ENCODE measurements around the gene B3GLCT. TPM values are rescaled to one million over a fixed set of nuclear protein-coding genes. Genes with fewer than 3 reads are reported as not detected.
"Not testable (repeated sequence)": the region's sequence is repeated elsewhere in the genome, so short reads cannot be mapped to it uniquely, and the experiment has no call there.

The B3GLCT gene
- total RNA-seq, 1 donor from 2014 or later: 3.6 TPM

DNA sequence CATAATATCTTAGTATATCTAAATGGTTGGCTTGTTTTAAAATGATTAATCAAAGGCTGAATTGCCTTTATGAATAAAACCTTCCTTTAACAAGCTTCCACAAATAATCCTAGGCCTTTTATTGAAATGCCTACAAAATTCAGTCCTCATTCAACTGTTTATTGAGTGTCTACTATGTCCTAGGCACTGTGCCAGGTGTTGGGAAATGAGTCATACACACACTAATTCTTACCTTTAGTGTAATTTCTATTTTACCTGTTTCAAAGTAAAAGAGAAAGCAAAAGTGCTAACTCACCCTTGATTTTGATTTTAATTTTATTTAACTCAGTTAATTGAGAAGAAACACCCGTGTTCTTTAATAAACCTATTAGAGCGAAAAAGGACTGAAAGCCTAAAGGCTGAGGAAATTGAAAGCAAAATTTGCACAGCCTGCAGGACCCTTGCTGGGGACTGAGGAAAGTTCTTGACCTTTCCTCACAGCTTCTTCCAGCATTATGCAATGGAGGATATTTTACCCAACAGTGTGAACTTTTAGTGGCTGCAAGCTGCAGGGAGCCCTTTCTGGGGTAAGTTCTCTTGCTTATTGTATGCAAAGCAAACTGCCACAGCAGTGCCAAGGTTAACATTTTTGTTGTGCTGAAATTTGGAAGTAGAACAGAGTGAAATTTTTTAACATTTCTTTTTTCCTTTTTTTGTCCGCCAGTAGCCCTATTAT is 83.1 kb downstream of the B3GLCT start:
- ATAC-seq: no peak

DNA sequence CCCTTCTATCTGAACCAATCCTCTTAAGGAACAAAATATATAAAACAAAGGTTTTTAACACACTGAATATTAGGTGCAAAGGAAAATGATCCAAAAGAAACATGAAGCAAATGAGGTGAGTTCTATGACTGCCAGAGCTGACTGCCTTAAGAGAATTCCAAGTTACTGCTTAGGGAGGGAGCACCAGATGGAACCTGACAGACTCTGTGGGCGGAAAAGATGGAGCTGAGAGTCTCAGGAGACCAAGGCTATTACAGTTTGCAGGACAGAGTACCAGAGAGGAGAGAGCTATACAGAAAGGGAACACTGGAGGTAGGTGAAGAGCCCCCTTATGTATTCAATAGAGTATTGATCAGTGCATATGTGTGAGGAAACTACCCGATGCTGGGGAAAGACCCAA is 87.2 kb downstream of the B3GLCT start:
- no peak for ATAC-seq

DNA sequence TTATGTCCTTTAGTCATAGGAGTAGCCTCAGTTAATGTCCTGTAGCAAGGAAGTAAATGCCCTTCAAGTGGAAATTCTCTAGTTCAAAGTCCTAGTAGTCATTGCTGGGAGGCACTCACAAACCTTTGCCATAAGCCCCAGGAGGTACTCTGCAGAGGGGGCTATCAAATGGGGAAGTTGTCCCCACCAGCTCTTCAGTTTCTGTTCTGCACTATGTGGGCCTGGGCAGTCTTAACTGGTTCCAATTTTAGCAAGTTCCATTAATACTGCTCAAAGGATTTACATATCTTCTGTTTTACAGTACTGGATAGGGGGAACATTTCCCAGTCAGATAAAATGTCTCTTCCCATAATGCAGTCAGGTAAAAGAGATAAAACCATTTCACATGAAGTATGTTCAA is 101.3 kb downstream of the B3GLCT start:
- no peak for ATAC-seq

DNA sequence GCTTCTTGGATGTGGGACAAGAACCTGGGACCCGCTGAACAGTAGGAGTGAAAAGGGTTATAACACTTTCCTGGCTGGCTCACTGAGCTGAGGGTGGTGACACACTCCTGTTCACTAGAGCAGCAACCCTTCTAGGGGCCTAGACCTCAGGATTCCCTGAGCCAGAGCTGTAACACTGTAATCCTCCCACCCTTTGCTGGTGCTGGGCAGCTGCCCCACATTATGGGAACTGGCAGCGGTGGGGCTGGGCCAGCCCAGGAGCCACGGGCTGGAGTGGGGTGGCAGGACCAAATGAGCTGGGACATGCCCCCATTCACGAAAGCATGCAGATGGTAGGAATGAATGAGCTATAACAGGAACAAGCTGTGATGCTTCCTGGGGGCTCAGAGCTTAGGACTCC is 110.6 kb downstream of the B3GLCT start:
- ATAC-seq: no peak

DNA sequence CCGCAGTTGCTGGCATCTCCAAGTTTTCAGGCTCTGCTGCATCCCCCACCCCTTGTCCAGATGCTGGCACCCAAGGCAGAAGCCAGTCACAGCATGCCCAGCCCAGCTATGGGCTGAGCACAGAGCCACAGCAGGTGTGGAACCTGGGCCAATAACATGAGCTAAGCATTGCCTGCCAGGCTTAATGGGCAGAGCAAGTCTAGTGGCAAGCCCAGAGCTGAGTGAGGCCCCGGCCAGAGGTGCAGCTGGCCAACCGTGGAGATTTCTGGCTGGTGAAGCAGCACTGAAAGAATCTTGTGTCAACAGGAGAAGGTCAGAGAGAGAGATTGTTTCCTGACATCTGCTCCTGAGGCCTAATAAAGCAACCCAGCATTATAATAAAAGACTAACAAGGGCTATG is 111.0 kb downstream of the B3GLCT start:
- peak; percentile 100 for ATAC-seq

DNA sequence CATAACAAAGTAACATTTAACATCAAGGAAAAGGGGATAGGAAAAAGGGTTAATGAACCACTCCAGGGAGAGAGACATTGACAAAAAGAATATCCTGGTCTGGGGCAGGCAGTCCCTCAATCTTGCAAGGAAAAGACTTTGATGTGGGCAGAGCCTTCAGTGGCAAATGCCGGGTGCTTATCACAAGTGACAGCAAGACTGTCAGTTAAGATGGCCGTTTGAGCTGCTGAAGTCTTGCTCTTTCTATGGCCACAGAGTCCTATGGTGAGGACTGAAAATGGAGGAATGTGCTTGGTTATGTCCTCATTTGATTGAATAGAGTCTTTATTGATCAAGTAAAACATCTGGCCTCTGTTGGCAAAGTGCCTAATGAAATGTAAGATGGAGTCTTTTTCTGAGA is 112.1 kb downstream of the B3GLCT start:
- no peak for ATAC-seq

DNA sequence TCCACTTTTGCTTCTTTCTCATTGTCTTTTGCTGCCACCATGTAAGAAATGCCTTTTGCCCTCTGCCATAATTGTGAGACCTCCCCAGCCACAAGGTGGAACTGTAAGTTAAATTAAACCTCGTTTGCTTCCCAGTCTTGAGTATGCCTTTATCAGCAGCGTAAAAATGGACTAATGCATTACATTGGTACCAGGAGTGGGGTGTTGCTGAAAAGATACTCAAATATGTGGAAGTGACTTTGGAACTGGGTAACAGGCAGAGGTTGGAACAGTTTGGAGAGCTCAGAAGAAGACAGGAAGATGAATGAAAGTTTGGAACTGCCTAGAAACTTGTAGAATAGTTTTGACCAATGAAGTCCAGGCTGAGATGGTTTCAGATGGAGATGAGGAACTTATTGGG is 115.2 kb downstream of the B3GLCT start:
- no peak for ATAC-seq

DNA sequence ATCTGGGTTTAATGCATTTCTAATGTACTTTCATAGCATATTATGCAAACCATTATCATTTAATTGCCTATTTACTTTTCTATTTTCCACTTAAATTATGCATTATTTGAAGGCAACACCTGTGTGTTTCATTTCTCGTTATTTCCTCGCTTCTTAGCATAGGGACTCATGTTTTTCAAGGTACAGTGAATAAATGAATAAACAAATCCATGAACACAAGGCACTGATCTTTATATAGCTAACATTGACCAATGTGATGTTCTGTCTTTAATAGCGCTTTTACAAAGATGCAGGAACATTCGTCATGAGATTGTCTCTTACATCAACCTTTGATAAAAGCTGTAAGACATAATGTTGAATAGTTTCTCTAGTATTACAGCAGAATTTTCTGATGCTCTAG is 121.2 kb downstream of the B3GLCT start:
- ATAC-seq: no peak

DNA sequence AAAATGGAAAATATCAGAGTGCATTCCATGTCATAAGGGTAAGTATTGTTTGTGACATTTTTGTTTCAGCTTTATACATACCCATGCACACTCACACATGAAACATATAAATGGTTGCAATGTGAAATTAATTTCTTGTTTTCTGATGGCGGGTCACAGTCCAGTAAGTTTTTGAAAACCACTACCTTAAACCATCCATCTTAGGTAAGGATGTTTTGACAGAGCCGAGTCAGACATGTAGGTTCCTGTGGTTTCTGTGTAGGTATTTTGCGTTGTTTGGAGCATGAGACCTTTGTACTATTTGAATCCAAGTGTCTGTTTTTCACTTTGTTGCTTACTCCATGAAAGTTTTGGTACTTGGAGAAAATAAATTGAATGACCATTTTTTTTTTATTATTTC is 121.7 kb downstream of the B3GLCT start:
- ATAC-seq: no peak

DNA sequence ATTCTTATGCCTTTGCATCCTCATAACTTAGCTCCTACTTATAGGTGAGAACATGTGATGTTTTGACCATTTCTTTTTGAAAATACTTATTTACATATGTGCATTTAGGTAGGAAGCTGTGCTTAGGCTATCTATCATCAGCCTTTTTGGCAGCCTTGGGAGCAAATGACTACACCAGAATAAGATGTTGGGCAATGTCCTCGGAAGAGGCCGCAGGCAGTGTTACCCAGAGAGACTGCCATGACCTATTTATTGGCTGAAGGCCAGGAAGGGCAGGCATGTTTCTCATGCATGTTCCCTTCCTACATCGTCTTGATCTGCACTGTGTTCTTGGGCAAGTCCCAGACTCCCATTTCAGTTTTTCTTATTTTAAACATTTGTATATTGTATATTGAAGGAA is 122.3 kb downstream of the B3GLCT start:
- ATAC-seq: peak; percentile 94

DNA sequence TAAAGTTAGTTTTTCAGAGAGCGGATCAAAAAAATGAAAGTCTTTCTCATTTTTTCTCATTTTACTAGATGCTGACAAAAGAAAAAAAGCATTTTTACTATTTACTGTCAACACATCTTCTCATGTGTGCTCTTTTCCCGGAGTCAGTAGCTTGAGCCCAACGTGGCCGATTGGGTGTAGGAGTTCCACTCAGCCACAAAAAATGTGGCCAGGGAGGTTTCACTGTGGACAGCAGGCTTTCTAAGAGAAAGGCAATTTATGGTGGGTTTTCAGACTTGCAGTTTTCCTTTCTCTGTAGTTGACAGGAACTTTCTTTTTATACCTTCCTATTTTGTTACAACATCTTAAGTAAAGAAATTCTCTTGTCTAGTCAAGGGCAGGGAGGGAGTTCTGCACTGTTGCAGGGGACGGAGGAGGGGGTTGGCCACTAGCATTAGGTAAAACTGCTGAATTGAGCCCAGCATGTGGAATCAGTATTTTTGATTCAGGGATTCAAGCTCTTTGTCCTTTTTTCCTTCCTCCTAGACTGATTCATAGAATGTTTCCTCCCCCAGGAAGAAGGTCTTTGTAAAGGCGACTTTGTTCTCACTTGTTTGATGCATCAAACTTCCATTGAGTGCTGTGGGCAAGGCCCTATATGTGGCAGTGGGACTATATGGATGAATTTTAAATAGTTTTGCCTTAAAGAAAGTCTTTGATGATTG is 123.1 kb downstream of the B3GLCT start:
- ATAC-seq: peak; percentile 8

DNA sequence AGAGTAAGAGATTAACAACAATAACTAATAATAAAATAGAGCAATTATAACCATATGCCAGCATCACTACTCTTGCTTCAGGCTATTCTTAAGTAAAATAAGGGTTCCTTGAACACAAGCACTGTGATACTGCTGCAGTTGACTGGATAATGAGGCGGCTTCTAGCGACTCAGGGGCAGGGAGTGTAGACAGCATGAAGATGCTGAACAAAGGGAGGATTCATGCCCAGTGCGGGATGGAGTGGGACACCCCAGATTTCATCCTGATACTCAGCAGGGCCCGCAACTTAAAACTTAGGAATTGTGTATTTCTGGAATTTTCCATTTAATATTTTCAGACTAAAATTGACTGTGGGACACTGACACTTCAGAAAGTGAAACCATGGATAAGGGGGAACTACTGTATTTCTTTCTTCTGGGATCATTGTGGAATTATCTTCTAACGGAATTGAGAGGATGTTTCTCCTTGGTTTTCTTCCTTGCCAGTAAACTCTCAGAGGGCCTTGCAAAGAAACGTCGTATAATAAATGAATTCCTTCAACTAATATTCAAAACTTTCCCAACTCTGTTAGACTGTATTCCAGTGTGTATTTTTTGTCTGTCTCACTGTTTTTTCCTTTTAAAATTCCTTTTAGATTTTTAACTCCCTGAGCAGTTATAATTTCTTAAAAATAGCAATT is 127.5 kb downstream of the B3GLCT start:
- ATAC-seq: no peak

DNA sequence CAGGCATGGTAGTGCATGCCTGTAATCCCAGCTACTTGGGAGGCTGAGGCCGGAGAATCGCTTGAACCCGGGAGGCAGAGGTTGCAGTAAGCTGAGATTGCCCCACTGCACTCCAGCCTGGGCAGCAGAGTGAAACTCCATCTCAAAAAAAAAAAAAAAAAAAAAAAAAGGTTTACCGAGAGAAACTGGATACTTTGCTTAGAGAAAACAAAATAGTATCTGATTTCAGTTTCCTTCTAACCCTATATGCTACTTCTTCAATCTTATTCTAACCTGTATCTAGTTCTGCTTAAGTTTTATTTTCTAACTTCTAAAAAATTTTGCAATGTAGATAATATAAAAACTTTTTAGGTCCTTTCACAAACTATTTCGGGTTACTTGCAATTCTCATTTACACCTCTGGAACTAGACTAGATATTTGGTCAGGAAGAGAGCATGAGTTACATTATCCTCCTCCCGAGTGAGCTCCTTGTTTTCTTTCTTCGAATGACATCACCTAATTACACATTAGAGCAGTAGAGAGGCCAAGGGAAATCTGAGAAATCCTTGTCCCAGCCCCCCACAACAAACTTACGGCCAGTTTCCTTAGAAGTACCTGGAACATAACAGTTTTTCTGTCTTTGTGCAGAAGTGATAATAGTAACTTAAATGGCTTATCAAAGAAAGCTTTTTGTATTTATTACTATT is 128.9 kb downstream of the B3GLCT start:
- no peak for ATAC-seq

DNA sequence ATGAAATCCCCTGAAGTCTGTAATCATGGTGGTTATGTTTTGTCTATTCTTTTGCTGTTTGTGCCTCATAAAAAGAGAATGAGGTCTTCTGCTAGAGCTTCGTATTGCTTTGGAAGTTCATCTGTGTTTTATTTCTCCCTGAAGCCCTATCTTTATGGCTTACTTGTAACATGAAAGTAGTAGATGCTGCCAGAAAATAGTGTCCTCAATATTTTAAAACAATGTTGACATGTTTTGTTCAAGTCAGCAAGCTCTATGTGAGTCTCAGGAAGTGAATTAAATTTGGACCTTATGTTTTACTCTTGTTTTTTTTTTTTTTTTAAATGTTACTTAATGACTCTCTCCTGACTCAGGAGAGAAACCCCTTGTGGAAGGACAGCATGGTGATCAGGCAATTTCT is 130.5 kb downstream of the B3GLCT start:
- no peak for ATAC-seq

DNA sequence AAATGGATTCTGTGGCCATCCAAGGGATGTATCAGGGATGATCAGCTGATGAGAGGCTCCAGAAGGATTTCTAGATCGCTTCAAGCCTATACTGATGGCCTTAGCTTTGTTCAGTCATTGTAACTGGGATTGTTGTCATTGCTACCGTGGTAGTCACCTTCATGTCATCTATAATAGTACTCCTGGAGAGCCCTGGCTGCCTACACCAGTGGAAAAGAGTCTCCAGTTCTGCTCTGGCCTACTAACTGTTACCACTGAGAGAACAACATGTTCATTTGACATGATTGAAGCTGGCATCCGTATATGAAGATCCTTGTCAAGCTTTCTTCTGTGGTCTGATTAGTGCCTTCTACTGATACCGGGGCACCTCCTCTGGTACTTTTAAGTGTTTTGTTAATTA is 131.3 kb downstream of the B3GLCT start:
- ATAC-seq: no peak

DNA sequence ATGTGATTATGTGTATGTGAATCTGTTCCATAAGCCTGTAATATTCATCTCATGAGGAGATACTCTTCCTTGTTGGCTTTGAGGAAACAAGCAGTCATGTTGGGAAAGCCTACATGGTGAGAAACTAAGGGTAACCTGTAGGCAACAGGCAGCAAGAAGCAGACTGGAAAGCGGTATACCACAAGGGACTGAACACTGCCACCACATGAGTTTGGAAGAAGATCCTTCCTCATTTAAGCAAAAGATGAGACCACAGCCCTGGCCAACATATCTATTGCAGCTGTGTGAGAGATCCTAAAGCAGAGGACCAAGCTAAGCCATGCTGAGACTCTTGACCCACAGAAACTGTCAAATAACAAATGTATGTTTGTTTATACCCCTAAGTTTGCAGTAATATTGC is 134.8 kb downstream of the B3GLCT start:
- no peak for ATAC-seq

DNA sequence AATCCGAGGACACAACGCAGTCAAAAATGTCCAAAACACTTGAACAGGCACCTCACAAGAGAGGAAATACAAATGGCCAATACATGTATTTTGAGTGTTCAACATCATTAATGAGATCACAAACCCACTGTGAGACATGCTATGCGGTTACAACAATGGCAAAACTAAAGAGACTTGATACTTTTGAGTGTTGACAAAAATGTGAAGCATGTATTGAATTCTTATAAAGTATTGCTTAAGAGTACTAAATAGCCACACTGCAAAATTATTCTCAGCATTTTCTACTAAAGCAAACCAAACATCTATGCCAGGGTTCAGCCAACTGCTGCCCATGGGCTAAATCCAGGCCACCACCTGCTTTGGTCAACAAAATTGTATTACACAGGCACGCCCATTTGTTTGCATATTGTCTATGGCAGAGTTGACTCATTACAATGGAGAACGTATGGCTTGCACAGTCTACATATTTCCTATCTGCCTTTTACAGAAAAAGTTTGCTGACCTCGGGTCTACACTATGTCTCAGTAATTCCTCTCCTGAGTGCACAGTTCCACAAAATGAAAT is 135.3 kb downstream of the B3GLCT start:
- no peak for ATAC-seq

DNA sequence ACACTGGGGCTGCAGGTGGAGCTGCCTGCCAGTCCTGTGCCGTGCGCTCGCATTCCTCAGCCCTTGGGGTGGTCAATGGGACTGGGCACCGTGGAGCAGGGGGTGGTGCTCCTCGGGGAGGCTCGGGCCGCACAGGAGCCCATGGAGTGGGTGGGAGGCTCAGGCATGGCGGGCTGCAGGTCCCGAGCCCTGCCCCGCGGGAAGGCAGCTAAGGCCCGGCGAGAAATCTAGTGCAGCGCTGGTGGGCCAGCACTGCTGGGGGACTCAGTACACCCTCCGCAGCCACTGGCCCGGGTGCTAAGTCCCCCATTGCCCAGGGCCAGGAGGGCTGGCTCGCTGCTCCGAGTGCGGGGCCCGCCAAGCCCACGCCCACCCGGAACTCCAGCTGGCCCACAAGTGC is 139.8 kb downstream of the B3GLCT start:
- ATAC-seq: not testable (repeated sequence)

DNA sequence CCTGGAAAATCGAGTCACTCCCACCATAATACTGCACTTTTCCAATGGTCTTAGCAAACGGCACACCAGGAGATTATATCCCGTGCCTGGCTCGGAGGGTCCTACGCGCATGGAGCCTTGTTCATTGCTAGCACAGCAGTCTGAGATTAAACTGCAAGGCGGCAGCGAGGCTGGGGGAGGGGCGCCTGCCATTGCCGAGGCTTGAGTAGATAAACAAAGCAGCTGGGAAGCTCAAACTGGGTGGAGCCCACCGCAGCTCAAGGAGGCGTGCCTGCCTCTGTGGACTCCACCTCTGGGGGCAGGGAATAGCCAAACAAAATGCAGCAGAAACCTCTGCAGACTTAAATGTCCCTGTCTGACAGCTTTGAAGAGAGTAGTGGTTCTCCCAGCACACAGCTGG is 141.1 kb downstream of the B3GLCT start:
- ATAC-seq: not testable (repeated sequence)

DNA sequence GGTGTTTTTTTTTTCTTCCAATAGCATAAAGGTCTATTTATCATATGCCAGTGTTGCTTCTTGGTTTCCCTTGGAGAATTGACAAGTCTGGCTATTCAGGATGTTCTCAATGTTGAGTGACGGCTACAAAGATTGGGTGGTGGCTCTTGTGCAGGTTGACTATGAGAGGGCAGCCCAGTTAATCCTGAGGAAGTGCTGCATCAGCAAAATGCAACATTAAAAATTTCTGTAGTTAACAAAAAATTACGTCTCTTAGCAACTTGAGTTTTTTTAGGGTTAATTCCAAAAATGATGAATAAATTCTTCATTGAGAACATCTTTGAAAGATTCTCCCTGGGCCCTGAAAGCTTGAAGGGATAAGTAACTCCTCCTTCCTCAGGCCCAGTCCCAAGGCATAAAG is 147.1 kb downstream of the B3GLCT start:
- ATAC-seq: no peak

DNA sequence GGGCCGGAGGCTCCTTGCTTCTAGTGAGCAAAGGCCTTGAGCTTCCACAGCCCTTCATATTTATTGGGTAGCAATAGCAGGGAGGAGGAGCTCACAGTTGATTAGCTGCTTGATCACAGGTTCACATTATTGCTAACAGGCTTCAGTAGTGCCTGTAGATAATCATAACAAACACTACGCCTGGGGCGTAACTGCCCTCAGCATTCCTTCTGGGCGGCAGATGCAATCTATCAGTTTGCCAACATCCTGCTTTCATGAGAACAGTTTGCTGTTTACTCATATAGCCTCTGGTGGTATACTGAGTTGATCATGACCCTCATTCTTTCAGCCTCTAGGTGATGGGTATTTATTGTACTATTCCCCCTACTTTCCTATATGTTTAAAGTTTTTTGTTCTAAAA is 149.4 kb downstream of the B3GLCT start:
- no peak for ATAC-seq

DNA sequence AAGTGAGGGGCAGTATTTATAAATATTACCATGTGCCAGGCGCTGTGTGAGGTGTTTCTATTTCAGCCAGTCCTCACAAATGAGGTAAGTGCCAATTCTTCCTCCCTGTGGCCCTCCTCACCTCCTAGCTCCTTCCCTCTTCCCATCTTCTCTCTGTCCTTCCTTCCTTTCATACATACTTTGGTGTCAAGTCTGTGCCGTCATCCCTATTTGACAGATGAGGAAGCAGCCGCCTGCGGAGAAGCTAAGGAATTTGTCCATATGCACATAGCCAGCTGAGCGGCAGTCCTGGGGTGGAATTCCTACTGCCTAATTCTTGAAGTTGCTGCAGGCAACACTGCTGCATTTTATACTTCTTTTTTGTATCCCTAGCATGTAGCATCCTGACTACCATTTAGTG is 150.8 kb downstream of the B3GLCT start:
- no peak for ATAC-seq

DNA sequence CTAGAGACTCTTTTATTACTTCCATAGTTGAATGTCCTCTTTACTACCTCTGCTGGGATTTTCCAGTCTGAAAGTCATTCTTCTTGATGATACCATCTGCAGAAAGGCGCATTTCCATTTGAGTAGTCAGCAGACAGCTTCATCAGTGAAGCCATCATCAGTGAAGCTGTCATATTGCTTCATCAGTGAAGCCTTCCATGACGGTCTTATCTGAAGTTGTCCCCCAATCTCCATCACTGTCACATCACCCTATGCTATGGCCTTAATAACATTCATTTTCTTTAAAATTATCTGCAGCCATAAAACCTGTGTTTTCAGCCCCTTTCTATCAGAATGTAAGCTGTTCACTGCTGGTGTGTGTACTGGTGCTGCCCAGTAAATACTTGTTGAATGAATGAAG is 151.6 kb downstream of the B3GLCT start:
- no peak for ATAC-seq
